ENCODE results near the gene EFCAB12.

The EFCAB12 gene

DNA sequence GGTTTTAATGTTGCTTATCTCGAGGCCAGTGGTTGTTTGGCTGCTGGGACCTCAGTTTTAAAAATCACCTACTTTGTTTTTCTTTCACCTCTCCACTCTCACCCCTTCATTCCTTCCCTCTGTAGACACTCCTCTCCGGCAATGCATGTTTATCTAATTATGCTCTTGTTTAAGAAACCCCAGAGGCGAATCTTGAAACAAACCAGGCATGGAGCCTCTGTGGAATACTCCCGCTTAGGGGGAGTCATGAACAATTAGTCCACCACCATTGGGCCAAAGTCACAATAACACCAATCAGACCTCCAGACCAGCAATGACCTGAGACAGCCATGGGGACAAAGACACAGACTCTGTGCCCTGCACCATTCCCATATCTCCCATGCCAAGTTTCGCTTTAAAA, 53.3 kb downstream of the EFCAB12 start:
- no peak for DNase-seq (ENCODE audit: low read depth, low spot score)
- Histone ChIP-seq H3K4me1 (ENCODE audit: insufficient read depth, insufficient read length) (peaks cover 3% of the 10 kb centered on the region), H3K9ac (ENCODE audit: insufficient read length, low read depth) (no peak overlapping the region), H3K4me3 (ENCODE audit: insufficient read length, low read depth) (no peak overlapping the region), H3K9me3 (ENCODE audit: insufficient read depth, low read length) (peaks cover 33% of the 10 kb centered on the region), H3K36me3 (ENCODE audit: insufficient read depth, insufficient read length, low read length) (no peaks in the 10 kb centered on the region), H3K27me3 (ENCODE audit: insufficient read depth, insufficient read length) (no peaks in the 10 kb centered on the region)
- TF ChIP-seq YY1 (IDR thresholded peaks at IDR 0.05; ENCODE audit: insufficient read depth, insufficient read length) (no peak), ZNF274 (IDR thresholded peaks at IDR 0.05; ENCODE audit: low read depth, low read length) (no peak), SUZ12 (IDR thresholded peaks at IDR 0.05; ENCODE audit: extremely low read depth, insufficient read depth, insufficient read length) (no peak)

DNA sequence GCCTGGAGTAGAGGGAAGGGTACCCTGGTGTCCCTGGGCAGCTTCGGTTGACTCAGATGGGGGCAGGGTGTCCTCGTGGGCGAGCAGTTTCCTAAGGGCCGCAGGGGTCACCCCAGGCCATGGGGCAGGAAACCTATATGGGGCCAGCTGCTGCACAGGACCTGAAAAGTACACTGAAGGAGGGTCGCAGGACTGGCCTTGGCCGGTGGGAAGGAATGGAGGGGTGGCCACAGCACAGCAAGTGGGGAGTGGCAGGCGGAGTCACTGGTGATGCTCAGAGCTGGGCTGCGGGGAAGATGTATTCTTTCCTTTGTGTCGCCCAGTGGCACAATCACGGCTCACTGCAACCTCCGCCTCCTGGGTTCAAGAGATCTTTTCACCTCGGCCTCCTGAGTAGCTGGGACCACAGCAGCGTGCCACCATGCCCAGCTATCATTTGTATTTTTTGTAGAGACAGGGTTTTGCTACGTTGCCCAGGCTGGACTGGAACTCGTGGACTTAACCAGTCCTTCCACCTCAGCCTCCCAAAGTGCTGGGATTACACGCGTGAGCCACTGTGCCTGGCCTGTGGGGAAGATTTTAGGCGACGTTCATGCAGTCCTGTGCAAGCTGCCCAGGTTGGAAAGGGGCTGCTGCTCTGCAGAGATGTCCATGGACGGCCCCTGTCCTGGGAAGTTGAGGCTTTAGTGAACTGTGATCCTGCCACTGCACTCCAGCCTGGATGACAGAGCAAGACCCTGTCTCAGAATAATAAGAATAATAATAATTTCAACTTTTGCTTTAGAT, 57.2 kb downstream of the EFCAB12 start:
- no peak overlapping the region for H3K4me3 ChIP-seq (ENCODE audit: insufficient read length, low read depth)
- DNase-seq (ENCODE audit: low read depth, low spot score), result no peak
- no peak for TF ChIP-seq SUZ12 (IDR thresholded peaks at IDR 0.05; ENCODE audit: extremely low read depth, insufficient read depth, insufficient read length)
- no peak for TF ChIP-seq ZNF274 (IDR thresholded peaks at IDR 0.05; ENCODE audit: low read depth, low read length)
- TF ChIP-seq YY1 (IDR thresholded peaks at IDR 0.05; ENCODE audit: insufficient read depth, insufficient read length), result no peak
- H3K27me3 ChIP-seq (ENCODE audit: insufficient read depth, insufficient read length), result no peaks in the 10 kb centered on the region
- H3K9ac ChIP-seq (ENCODE audit: insufficient read length, low read depth), result no peak overlapping the region
- no peaks in the 10 kb centered on the region for H3K9me3 ChIP-seq (ENCODE audit: insufficient read depth, low read length)
- no peaks in the 10 kb centered on the region for H3K36me3 ChIP-seq (ENCODE audit: insufficient read depth, insufficient read length, low read length)
- H3K4me1 ChIP-seq (ENCODE audit: insufficient read depth, insufficient read length), result peaks cover 8% of the 10 kb centered on the region

DNA sequence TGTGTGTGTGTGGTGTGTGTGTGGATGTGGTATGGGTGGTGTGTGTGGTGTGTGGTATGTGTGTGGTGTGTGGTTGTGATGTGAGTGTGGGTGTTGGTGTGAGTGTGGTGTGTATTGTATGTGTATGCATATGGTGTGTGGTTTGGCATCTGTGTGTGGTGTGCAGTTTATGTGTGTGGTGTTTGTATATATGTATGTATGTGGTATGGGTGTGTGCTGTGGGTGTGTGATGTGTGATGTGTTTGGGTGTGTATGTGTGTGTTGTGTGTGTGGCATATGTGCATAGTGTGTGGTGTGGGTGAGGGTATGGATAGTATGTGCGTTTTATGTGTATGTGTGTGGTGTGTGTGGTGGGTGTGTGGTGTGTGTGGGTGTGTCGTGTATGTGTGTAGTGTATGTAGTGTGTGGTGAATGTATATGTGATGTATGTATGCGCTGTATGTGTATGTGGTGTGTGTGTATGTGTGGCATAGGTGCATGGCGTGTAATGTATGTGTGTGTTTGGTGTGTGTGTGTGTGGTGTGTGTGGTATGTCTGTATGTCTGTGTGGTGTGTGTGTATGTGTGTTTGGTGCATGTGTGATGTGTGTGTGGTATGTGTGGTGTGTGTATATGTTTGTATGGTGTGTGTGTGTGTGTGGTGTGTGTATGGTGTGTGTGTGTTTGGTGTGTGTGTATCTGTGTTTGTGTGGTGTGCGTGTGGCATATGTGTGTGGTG, 58.0 kb downstream of the EFCAB12 start:
- Histone ChIP-seq H3K4me1 (ENCODE audit: insufficient read depth, insufficient read length) (peaks cover 8% of the 10 kb centered on the region), H3K9ac (ENCODE audit: insufficient read length, low read depth) (no peak overlapping the region), H3K9me3 (ENCODE audit: insufficient read depth, low read length) (no peaks in the 10 kb centered on the region), H3K36me3 (ENCODE audit: insufficient read depth, insufficient read length, low read length) (no peaks in the 10 kb centered on the region), H3K4me3 (ENCODE audit: insufficient read length, low read depth) (no peak overlapping the region), H3K27me3 (ENCODE audit: insufficient read depth, insufficient read length) (no peaks in the 10 kb centered on the region)
- DNase-seq (ENCODE audit: low read depth, low spot score), result no peak
- TF ChIP-seq YY1 (IDR thresholded peaks at IDR 0.05; ENCODE audit: insufficient read depth, insufficient read length) (no peak), SUZ12 (IDR thresholded peaks at IDR 0.05; ENCODE audit: extremely low read depth, insufficient read depth, insufficient read length) (no peak), ZNF274 (IDR thresholded peaks at IDR 0.05; ENCODE audit: low read depth, low read length) (no peak)

DNA sequence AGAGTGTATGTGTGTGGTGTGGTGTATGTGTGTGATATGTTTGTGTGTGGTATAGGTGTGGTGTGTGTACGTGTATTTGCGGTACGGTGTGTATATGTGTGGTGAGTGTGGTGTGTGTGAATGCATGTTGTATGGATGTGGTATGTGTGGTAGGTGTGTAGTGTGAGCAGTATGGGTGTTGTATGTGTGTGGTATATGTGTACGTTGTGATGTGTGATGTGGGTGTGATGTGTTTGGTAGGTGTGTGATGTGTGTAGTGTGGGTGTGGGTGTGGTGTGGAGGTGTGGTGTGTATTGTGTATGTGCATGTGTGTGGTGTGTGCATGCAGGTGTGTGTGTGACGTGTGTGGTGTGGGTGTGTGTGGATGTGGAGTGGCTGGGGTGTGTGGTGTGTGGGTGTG, 58.7 kb downstream of the EFCAB12 start:
- Histone ChIP-seq H3K4me3 (ENCODE audit: insufficient read length, low read depth) (no peak overlapping the region), H3K27me3 (ENCODE audit: insufficient read depth, insufficient read length) (no peaks in the 10 kb centered on the region), H3K4me1 (ENCODE audit: insufficient read depth, insufficient read length) (peaks cover 11% of the 10 kb centered on the region), H3K9ac (ENCODE audit: insufficient read length, low read depth) (no peak overlapping the region), H3K36me3 (ENCODE audit: insufficient read depth, insufficient read length, low read length) (no peaks in the 10 kb centered on the region), H3K9me3 (ENCODE audit: insufficient read depth, low read length) (peaks cover 2% of the 10 kb centered on the region; the same call in 1 of the 2 replicates)
- TF ChIP-seq SUZ12 (IDR thresholded peaks at IDR 0.05; ENCODE audit: extremely low read depth, insufficient read depth, insufficient read length) (no peak), ZNF274 (IDR thresholded peaks at IDR 0.05; ENCODE audit: low read depth, low read length) (no peak), YY1 (IDR thresholded peaks at IDR 0.05; ENCODE audit: insufficient read depth, insufficient read length) (no peak)
- no peak for DNase-seq (ENCODE audit: low read depth, low spot score)

DNA sequence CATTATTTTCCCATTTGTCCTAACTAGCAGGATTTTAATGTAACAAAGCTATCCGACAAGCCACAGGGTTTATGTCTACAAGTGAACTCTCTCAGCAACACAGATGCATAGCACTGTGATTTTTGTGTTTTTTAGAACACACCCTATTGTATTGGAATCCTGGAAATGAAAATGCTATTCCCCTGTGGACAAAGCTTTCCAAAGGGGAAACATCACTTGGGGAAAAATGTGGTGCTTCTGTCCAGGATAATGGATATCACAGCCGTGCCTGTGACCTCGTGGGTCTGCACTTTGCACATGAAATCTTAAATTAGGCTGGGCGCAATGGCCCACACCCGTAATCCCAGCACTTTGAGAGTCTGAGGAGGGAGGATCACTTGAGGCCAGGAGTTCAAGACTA, 60.6 kb downstream of the EFCAB12 start:
- Histone ChIP-seq H3K4me3 (ENCODE audit: insufficient read length, low read depth) (no peak overlapping the region), H3K36me3 (ENCODE audit: insufficient read depth, insufficient read length, low read length) (no peaks in the 10 kb centered on the region), H3K9ac (ENCODE audit: insufficient read length, low read depth) (no peak overlapping the region), H3K9me3 (ENCODE audit: insufficient read depth, low read length) (peaks cover 12% of the 10 kb centered on the region; the same call in 1 of the 2 replicates), H3K4me1 (ENCODE audit: insufficient read depth, insufficient read length) (peaks cover 11% of the 10 kb centered on the region), H3K27me3 (ENCODE audit: insufficient read depth, insufficient read length) (no peaks in the 10 kb centered on the region)
- DNase-seq (ENCODE audit: low read depth, low spot score), result no peak
- TF ChIP-seq ZNF274 (IDR thresholded peaks at IDR 0.05; ENCODE audit: low read depth, low read length) (no peak), YY1 (IDR thresholded peaks at IDR 0.05; ENCODE audit: insufficient read depth, insufficient read length) (no peak), SUZ12 (IDR thresholded peaks at IDR 0.05; ENCODE audit: extremely low read depth, insufficient read depth, insufficient read length) (no peak)

DNA sequence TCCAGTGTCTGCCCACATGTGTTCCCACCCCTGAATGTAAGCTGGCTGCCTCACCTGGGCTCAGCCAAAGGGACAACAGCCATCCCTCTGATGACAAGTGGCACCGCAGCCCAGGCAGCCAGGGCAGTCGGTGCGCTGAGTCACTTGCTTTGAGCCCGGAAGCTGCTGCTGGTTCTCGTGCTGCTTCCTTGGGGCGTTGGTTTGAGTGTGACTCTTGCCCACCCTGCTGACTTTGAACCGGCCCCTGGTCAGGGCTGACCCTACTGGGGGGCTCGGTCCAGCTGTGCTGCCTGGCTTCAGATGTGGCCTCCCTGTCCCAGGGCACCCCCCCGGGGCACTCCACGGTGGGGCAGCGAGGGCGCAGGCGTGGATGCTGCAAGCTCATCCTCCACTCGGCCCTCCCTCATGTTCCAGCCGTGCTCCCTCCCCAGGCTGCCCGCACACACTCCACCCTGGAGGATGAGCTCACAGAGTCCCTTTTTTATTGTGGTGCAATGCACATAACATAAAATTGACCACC, 62.1 kb downstream of the EFCAB12 start:
- no peak for DNase-seq (ENCODE audit: low read depth, low spot score)
- Histone ChIP-seq H3K9me3 (ENCODE audit: insufficient read depth, low read length) (peaks cover 12% of the 10 kb centered on the region; the same call in 1 of the 2 replicates), H3K36me3 (ENCODE audit: insufficient read depth, insufficient read length, low read length) (no peaks in the 10 kb centered on the region), H3K9ac (ENCODE audit: insufficient read length, low read depth) (no peak overlapping the region), H3K27me3 (ENCODE audit: insufficient read depth, insufficient read length) (no peaks in the 10 kb centered on the region), H3K4me3 (ENCODE audit: insufficient read length, low read depth) (no peak overlapping the region), H3K4me1 (ENCODE audit: insufficient read depth, insufficient read length) (peaks cover 11% of the 10 kb centered on the region)
- TF ChIP-seq ZNF274 (IDR thresholded peaks at IDR 0.05; ENCODE audit: low read depth, low read length) (no peak), SUZ12 (IDR thresholded peaks at IDR 0.05; ENCODE audit: extremely low read depth, insufficient read depth, insufficient read length) (no peak), YY1 (IDR thresholded peaks at IDR 0.05; ENCODE audit: insufficient read depth, insufficient read length) (no peak)
